Naive thymus-derived CD8-positive, alpha-beta T cell (primary cell): ENCODE data around the gene BACE1-AS. TPM values are rescaled to one million over a fixed set of nuclear protein-coding genes. Genes with fewer than 3 reads are reported as not detected.
"Not testable (repeated sequence)": the region's sequence is repeated elsewhere in the genome, so short reads cannot be mapped to it uniquely, and the experiment has no call there.

ENCODE experiments used
- ATAC-seq, 2 donors: fragments of 150-1000 bp; cut with Tn5 transposase in 1 of 2; sonication (Bioruptor Pico), chemical (Tn5 transposase) in 1 of 2; 1 replicate in 1 of 2; 2 replicates in 1 of 2; pipeline ENCODE4 v1.10.0; 2021; ENCODE audit warnings: mild to moderate bottlenecking in 2 of 2, moderate library complexity in 2 of 2
- POLR2A ChIA-PET: fragments of 350-600 bp; sonication (Branson Sonifier 250); formaldehyde crosslinking; loops from one replicate; lab custom pipeline; 2021; ENCODE audit warnings: antibody characterized with exemption; lab: Charles Lee
- DNase-seq, 10 donors: peaks; one replicate each; pipeline versions ENCODE4 v3.0.0 to v3.0.0-alpha.2; 2020 to 2022
- H3K27ac Mint-ChIP-seq, 10 donors: one replicate each; pipeline ENCODE4 v1.8.0; 2020 to 2022; ENCODE audit warnings: mild to moderate bottlenecking in 10 of 10, mixed read lengths in 10 of 10, moderate library complexity in 4 of 10, inconsistent platforms in 1 of 10
- H3K27me3 Mint-ChIP-seq, 5 donors: one replicate each; pipeline ENCODE4 v1.8.0; 2021 to 2022; ENCODE audit warnings: mixed read lengths in 5 of 5
- H3K36me3 Mint-ChIP-seq, 3 donors: one replicate each; pipeline ENCODE4 v1.8.0; 2020 to 2022; ENCODE audit warnings: mixed read lengths in 3 of 3, mild to moderate bottlenecking in 2 of 3, inconsistent platforms in 1 of 3
- H3K4me1 Mint-ChIP-seq, 4 donors: one replicate each; pipeline ENCODE4 v1.8.0; 2021 to 2022; ENCODE audit warnings: mixed read lengths in 4 of 4
- H3K4me3 Mint-ChIP-seq, 10 donors: one replicate each; pipeline ENCODE4 v1.8.0; 2020 to 2022; ENCODE audit warnings: mild to moderate bottlenecking in 10 of 10, mixed read lengths in 10 of 10, moderate library complexity in 6 of 10, inconsistent platforms in 1 of 10
- H3K9me3 Mint-ChIP-seq, 9 donors: one replicate each; pipeline ENCODE4 v1.8.0; 2020 to 2022; ENCODE audit warnings: mixed read lengths in 9 of 9, mild to moderate bottlenecking in 3 of 9, inconsistent platforms in 1 of 9, moderate library complexity in 1 of 9
- polyA plus RNA-seq, 3 donors: library from polyadenylated mRNA; unstranded; fragments of 300-500 nt; fragmentation: Illumina TruSeq; gene quantifications; one replicate each; pipeline ENCODE4 v1.2.3, GENCODE V29; 2021
- total RNA-seq, 8 experiments: library from RNA in 2 of 8; stranded (reverse) in 2 of 8; gene quantifications; one replicate each; pipeline ENCODE4 v1.2.3 and lab custom pipeline; 2021 to 2026

The BACE1-AS gene
- total RNA-seq = 10 to 100 TPM; 10.5 to 11.6 TPM
- under 1 TPM; 0.19 to 0.82 (median 0.21) TPM for polyA plus RNA-seq
- total RNA-seq (lab: John Stamatoyannopoulos, UW) = 2.8 to 9.3 (median 5.6) reads per million in 6 experiments

DNA sequence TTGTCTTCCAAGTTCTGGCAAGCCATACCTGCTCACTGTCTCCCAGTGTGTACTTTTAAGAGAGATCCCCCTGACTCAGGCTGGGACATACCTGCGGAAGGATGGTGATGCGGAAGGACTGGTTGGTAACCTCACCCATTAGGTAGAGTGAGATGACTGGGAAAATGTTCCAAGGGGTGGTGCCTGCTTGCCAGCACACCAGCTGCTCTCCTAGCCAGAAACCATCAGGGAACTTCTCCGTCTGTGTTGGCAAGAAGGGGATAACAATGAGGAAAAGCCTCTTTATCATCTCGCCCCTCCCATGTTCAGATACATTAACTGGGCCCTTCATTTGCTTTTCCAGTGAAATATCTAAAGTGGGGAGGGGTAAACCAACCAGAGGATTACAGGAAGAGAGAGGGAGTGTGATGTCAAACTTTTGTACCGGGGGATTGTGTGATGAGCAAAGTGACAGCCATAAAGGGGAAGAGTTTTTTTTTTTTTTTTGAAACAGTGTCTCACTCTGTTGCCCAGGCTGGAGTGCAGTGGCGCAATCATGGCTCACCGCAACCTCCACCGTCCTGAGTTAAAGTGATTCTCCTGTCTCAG is at the start of gene BACE1-AS:
Gene BACE1-AS (plus strand): TSS at position 538 of the 588 bp plus-strand sequence.
- no peaks in the 10 kb centered on the region for H3K27me3 Mint-ChIP-seq
- DNase-seq (no peak), ATAC-seq (no peak)
- peak within 1 kb of the TSS in 2 of 10 donors; percentile 3 to 53 for H3K27ac Mint-ChIP-seq
- H3K36me3 Mint-ChIP-seq = peaks cover 0 to 32% (median 11%) of the 10 kb centered on the region in 3 donors
- no peak within 1 kb of the TSS for H3K4me3 Mint-ChIP-seq
- H3K9me3 Mint-ChIP-seq = no peaks in the 10 kb centered on the region
- POLR2A ChIA-PET = no interaction called here
- H3K4me1 Mint-ChIP-seq = no peaks in the 10 kb centered on the region

DNA sequence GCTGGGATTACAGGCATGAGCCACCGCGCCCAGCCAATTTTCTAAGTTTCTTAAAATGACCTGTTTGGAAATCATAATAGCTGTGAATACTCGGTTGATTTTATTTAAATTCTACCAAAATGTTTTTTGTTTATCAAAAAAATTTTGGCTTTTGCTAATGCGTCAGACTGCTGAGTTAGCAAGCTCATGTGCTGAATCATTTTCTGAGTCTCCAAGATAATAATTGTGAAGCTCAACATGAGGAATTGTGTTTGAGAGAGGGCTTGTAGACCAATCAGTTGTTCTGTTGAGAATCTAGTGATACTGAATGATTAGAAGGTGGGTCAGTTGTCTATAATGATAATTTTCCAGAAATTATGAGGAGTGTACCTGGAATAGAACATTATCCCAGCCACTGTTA is 42.8 kb upstream of the BACE1-AS start:
- DNase-seq (no peak), ATAC-seq (no peak)
- POLR2A ChIA-PET = no interaction called here
- Mint-ChIP-seq H3K27ac (no peak overlapping the region), H3K9me3 (no peaks in the 10 kb centered on the region), H3K4me3 (no peak overlapping the region), H3K27me3 (no peaks in the 10 kb centered on the region), H3K36me3 (peaks cover 11 to 74% (median 30%) of the 10 kb centered on the region in 3 donors), H3K4me1 (peaks cover 0 to 2% (median 0%) of the 10 kb centered on the region in 4 donors)

DNA sequence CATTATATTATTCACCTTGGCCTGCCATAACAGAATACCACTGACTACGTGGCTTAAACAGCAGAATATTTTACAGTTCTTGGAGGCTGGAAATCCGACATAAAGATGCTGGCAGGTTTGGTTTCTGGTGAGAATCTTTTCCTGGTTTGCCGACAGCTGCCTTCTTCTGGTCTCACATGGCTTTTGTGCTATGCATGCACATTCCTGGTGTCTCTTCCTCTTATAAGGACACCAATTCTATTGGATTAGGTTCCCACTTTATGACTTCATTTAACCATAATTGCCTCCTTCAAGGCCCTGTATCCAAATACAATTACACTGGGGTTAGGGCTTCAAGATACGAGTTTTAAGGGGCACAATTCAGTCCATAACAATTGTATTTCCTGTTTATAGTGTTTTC is 41.6 kb upstream of the BACE1-AS start:
- H3K27ac Mint-ChIP-seq = no peak overlapping the region
- POLR2A ChIA-PET = no interaction called here
- H3K9me3 Mint-ChIP-seq = no peaks in the 10 kb centered on the region
- no peak for DNase-seq
- H3K36me3 Mint-ChIP-seq = peaks cover 7 to 77% (median 25%) of the 10 kb centered on the region in 3 donors
- H3K4me3 Mint-ChIP-seq = no peak overlapping the region
- H3K27me3 Mint-ChIP-seq = no peaks in the 10 kb centered on the region
- peaks cover 0 to 2% (median 0%) of the 10 kb centered on the region in 4 donors for H3K4me1 Mint-ChIP-seq
- no peak for ATAC-seq

DNA sequence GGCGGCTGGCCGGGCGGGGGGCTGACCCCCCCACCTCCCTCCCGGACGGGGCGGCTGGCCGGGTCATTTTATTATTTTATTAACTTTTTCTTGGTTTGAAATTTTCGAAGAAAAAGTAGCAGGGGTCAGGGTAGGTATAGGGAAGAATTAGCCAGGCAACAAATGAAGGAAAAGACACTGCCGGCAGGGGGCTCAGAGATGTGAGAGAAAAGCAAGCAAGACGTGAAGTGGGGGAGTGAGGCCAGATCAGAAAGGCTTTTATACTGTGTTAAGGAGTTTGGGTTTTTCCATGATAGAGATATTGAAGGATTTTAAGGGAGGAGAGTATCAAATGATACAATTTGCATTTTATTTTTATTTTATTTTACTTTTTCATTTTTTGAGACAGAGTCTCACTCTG is 39.6 kb upstream of the BACE1-AS start:
- H3K27ac Mint-ChIP-seq = no peak overlapping the region
- H3K36me3 Mint-ChIP-seq = peaks cover 7 to 70% (median 18%) of the 10 kb centered on the region in 3 donors
- ATAC-seq (no peak), DNase-seq (no peak)
- H3K4me1 Mint-ChIP-seq = peaks cover 0 to 2% (median 0%) of the 10 kb centered on the region in 4 donors
- no peaks in the 10 kb centered on the region for H3K9me3 Mint-ChIP-seq
- POLR2A ChIA-PET = no interaction called here
- H3K4me3 Mint-ChIP-seq = no peak overlapping the region
- H3K27me3 Mint-ChIP-seq = no peaks in the 10 kb centered on the region

DNA sequence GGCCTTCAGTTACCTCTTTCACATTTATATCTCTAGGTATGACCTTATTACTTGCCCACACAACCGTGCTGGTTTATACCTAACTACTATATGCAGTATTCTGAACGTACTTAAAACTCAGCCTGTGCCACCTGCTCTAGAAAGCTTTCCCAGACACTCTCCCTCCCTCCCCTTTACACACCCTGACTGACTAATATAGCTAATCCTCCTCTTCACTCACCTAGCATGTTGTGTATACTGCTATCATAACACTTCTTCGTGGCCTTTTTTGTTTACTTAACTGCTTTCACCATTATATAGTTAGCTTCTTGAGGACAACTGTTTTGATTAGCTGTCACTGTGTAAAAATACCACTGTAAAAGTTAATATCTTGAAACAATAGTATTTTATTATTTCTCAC is 35.2 kb upstream of the BACE1-AS start:
- H3K27ac Mint-ChIP-seq = peak overlapping the region in 2 of 10 donors; percentile 10 to 23
- peaks cover 0 to 64% (median 15%) of the 10 kb centered on the region in 3 donors for H3K36me3 Mint-ChIP-seq
- POLR2A ChIA-PET = no interaction called here

DNA sequence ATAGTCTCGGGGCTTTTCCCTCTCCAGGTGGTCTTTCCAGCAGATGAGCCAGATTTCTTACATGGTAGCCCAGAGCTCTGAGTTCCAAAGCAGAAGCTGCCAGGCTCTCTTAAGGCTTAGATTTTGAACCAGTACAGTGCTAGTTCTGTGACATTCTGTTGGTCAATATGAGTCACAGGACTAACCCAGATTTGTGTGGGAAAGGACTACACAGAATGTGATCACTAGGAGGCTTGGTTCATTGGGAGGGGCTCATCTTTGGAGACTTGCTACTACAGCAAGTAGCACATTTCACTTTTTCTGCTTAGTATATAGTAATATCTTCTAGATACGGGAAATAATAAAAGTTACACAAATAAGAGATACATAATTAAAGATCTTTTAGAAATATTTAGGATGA is 34.6 kb upstream of the BACE1-AS start:
- H3K27ac Mint-ChIP-seq = peak overlapping the region in 1 of 10 donors; percentile 10
- POLR2A ChIA-PET = no interaction called here
- H3K27me3 Mint-ChIP-seq = no peaks in the 10 kb centered on the region
- H3K36me3 Mint-ChIP-seq = peaks cover 0 to 64% (median 15%) of the 10 kb centered on the region in 3 donors
- ATAC-seq = no peak
- no peak for DNase-seq
- no peaks in the 10 kb centered on the region for H3K9me3 Mint-ChIP-seq
- peaks cover 0 to 2% (median under 1%) of the 10 kb centered on the region in 4 donors for H3K4me1 Mint-ChIP-seq
- no peak overlapping the region for H3K4me3 Mint-ChIP-seq

More for the DNA sequence above, 35.2 kb upstream of the BACE1-AS start:
- DNase-seq = no peak
- Mint-ChIP-seq H3K27me3 (no peaks in the 10 kb centered on the region), H3K4me1 (peaks cover 0 to 2% (median under 1%) of the 10 kb centered on the region in 4 donors), H3K9me3 (no peaks in the 10 kb centered on the region), H3K4me3 (no peak overlapping the region)
- ATAC-seq = no peak

DNA sequence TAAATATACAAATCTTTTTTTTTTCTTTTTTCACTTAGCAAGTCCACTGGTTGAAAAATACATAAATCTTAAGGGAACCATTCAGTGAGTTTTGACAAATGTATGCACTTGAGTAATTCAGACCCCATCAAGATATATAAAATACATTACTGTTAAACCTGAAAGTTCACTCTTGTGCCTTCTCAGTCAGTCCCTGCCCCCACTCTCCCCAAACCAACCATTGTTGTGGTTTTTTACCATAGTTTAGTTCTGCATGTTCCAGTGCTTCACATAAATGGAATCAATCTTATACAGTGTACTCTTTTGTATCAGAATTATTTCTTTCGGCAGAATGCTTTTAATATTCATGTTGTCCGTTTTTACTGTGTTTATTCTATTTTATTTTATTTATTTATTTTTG is 32.6 kb upstream of the BACE1-AS start:
- no peak for ATAC-seq
- Mint-ChIP-seq H3K27me3 (no peaks in the 10 kb centered on the region), H3K4me3 (no peak overlapping the region), H3K27ac (no peak overlapping the region), H3K4me1 (peaks cover 0 to 2% (median under 1%) of the 10 kb centered on the region in 4 donors), H3K9me3 (no peaks in the 10 kb centered on the region), H3K36me3 (peaks cover 0 to 64% (median 15%) of the 10 kb centered on the region in 3 donors)
- POLR2A ChIA-PET = no interaction called here
- DNase-seq = no peak

DNA sequence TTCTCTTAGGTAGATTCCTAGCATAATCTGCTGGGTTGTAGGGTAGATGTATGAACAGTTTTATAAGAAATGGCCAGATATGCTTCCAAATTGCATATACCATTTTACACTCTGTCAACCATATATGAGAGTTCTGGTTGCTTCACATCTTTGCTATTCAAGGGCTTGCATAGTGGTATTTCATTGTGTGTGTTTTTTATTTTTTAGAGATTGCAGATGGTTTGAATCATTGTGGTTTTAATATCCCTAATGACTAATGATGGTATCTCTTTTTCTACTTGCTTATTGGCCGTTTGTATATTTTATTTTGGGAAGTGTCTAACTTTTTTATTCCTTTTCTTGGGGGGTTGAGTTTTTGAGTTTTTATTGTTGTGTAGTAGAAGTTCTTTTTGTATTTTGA is 31.7 kb upstream of the BACE1-AS start:
- DNase-seq (no peak), ATAC-seq (no peak)
- POLR2A ChIA-PET = no interaction called here
- Mint-ChIP-seq H3K4me3 (no peak overlapping the region), H3K27ac (no peak overlapping the region), H3K27me3 (no peaks in the 10 kb centered on the region), H3K36me3 (peaks cover 0 to 60% (median 15%) of the 10 kb centered on the region in 3 donors), H3K9me3 (no peaks in the 10 kb centered on the region), H3K4me1 (peaks cover 0 to 2% (median under 1%) of the 10 kb centered on the region in 4 donors)

DNA sequence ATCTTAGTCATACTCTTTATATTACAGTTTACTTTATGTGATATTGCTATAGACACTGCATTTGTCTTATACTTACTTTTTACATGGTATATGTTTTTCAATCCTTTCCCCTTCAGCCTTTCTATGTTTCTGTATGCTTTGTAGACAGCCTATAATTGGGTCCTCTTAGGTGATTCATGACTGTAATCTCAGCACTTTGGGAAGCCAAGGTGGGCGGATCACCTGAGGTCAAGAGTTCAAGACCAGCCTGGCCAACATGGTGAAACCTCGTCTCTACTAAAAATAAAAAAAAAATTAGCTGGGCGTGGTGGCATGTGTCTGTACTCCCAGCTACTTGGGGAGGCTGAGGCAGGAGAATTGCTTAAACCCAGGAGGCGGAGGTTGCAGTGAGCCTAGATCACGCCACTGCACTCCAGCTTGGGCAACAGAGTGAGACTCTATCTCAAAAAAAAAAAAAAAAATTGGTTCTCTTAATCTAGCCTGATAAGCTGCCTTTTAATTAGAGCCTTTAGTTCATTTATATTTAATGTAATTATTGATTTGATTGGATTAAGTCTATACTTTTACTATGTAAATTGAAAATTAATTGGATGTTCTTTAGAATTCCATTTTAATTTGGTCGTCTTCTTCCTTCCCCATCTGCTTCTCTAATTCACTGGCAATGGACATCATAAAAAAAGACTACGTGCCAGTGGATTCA is 26.4 kb upstream of the BACE1-AS start:
- H3K36me3 Mint-ChIP-seq = peaks cover 0 to 67% (median 23%) of the 10 kb centered on the region in 3 donors
- peak overlapping the region in 1 of 10 donors; percentile 69 for H3K27ac Mint-ChIP-seq
- POLR2A ChIA-PET, H3K27me3 Mint-ChIP-seq, ATAC-seq, H3K4me1 Mint-ChIP-seq, H3K9me3 Mint-ChIP-seq, DNase-seq, H3K4me3 Mint-ChIP-seq: not testable (repeated sequence)

DNA sequence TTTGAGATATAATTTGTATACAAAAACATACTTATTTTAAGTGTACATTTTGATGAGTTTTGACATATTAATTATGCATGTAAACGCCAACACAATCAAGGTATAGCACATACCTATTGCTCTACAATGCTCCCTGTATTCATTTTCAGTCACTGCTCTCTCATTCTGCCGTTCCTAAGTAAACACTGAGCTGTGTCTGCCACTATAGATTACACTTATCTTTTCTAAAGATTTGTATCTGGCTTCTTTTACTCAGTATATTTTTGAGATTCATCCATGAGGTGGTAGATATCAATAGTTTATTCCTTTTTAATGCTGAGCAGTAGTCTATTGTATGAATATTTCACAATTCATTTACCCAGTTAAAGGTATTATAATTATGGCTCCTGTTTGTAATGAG is 25.4 kb upstream of the BACE1-AS start:
- no peaks in the 10 kb centered on the region for H3K9me3 Mint-ChIP-seq
- no peak overlapping the region for H3K27ac Mint-ChIP-seq
- POLR2A ChIA-PET = no interaction called here
- H3K4me1 Mint-ChIP-seq = peaks cover 0 to 2% (median 0%) of the 10 kb centered on the region in 4 donors
- H3K4me3 Mint-ChIP-seq = no peak overlapping the region
- no peaks in the 10 kb centered on the region for H3K27me3 Mint-ChIP-seq
- peaks cover 0 to 60% (median 20%) of the 10 kb centered on the region in 3 donors for H3K36me3 Mint-ChIP-seq
- DNase-seq (no peak), ATAC-seq (no peak)

DNA sequence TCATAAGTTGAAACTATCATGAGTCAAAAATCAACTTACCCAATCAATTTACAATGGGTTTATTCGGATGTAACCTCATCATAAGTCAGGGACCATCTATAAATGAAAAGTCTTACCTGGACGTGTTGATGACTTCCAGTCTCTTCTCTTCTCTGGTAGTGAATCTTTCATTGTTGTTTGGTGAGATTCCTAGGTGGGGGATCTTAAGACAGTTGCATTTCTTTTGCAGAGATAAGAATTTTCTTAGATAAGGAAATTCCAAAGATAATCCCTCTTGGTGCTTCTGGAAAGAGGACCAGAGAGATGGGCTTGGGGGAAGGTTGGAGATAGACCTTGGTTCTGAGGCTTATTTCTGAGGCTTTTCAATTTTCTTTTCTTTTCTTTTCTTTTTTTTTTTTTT is 21.3 kb upstream of the BACE1-AS start:
- ATAC-seq = no peak
- DNase-seq = no peak
- H3K4me1 Mint-ChIP-seq = peaks cover 0 to 5% (median under 1%) of the 10 kb centered on the region in 4 donors
- peaks cover 0 to 5% (median 0%) of the 10 kb centered on the region in 9 donors for H3K9me3 Mint-ChIP-seq
- no peak overlapping the region for H3K27ac Mint-ChIP-seq
- POLR2A ChIA-PET = no interaction called here
- H3K27me3 Mint-ChIP-seq = no peaks in the 10 kb centered on the region
- peaks cover 0 to 59% (median 35%) of the 10 kb centered on the region in 3 donors for H3K36me3 Mint-ChIP-seq
- H3K4me3 Mint-ChIP-seq = no peak overlapping the region

DNA sequence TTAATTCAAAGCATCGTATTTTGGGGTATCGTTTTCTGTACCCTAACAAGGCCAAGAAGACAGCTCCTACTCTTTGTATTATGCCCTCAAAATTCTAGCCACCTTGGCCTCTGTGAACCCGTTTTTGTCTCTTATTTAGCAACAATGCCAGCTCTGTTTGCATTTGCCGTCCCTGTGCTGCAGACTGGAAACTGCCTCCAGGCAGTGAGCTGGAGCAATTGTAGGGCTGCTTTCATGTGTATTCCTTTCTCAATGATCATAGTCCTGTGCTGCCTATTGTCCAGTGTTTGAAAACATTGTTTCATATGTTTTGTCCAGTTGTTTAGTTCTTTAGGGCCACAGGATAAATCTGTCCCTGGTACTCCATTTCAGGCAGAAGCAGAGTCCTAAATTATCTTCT is 19.9 kb upstream of the BACE1-AS start:
- H3K4me1 Mint-ChIP-seq = peaks cover 0 to 14% (median under 1%) of the 10 kb centered on the region in 4 donors
- H3K4me3 Mint-ChIP-seq = no peak overlapping the region
- peaks cover 0 to 5% (median 0%) of the 10 kb centered on the region in 9 donors for H3K9me3 Mint-ChIP-seq
- DNase-seq = no peak
- H3K27me3 Mint-ChIP-seq = no peaks in the 10 kb centered on the region
- H3K27ac Mint-ChIP-seq = peak overlapping the region in 1 of 10 donors; percentile 59
- POLR2A ChIA-PET = no interaction called here
- no peak for ATAC-seq
- peaks cover 0 to 66% (median 34%) of the 10 kb centered on the region in 3 donors for H3K36me3 Mint-ChIP-seq

DNA sequence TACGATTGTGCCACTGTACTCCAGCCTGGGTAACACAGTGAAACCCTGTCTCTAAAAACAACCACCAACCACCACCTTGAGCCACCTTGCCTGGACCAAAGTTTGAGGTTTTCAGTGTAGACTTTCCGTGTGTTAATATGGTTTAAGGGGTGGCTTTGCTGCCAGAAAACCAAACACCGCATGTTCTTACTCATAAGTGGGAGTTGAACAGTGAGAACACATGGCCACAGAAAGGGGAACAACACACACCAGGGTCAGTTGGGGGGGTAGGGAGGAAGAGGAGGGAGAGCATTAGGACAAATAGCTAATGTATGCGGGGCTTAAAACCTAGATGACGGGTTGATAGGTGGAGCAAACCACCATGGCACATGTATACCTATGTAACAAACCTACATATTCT is 19.0 kb upstream of the BACE1-AS start:
- H3K9me3 Mint-ChIP-seq, H3K27me3 Mint-ChIP-seq, POLR2A ChIA-PET, H3K4me3 Mint-ChIP-seq, H3K27ac Mint-ChIP-seq, DNase-seq, ATAC-seq: not testable (repeated sequence)
- Mint-ChIP-seq H3K4me1 (peaks cover 0 to 14% (median under 1%) of the 10 kb centered on the region in 4 donors), H3K36me3 (peaks cover 0 to 56% (median 34%) of the 10 kb centered on the region in 3 donors)
